ENCODE measurements around the gene RABGAP1. TPM values are rescaled to one million over a fixed set of nuclear protein-coding genes. Genes with fewer than 3 reads are reported as not detected.

RABGAP1 gene
- total RNA-seq, 1 donor from 2014 or later = 55.8 TPM

- H3K4me1 ChIP-seq (ENCODE audit: control insufficient read depth in 3 of 3, insufficient read depth in 3 of 3, low read length in 3 of 3) = no peaks in the 10 kb centered on the region
- H3K36me3 ChIP-seq (ENCODE audit: control insufficient read depth in 3 of 3, insufficient read depth in 3 of 3, low read length in 3 of 3) = peaks cover 34 to 58% (median 53%) of the 10 kb centered on the region in 3 donors
- no peaks in the 10 kb centered on the region for H3K27me3 ChIP-seq (ENCODE audit: control insufficient read depth in 3 of 3, insufficient read depth in 3 of 3, low read length in 3 of 3)
- no peak overlapping the region for H3K4me3 ChIP-seq (ENCODE audit: low read length in 3 of 3)
- no peak overlapping the region for H3K27ac ChIP-seq (ENCODE audit: low read depth, low read length)
- H3K9me3 ChIP-seq (ENCODE audit: control insufficient read depth in 3 of 3, low read length in 3 of 3) = no peaks in the 10 kb centered on the region
- no peak overlapping the region for H3K9ac ChIP-seq (ENCODE audit: low read depth in 1 of 3, low read length in 3 of 3)
These were observed 157.3 kb downstream of the RABGAP1 start for GRCh38 chr9:123098096-123098459.

- H3K27ac ChIP-seq (ENCODE audit: low read depth, low read length) = no peak overlapping the region
- H3K9me3 ChIP-seq (ENCODE audit: control insufficient read depth in 3 of 3, low read length in 3 of 3) = no peaks in the 10 kb centered on the region
- H3K27me3 ChIP-seq (ENCODE audit: control insufficient read depth in 3 of 3, insufficient read depth in 3 of 3, low read length in 3 of 3) = no peaks in the 10 kb centered on the region
- H3K36me3 ChIP-seq (ENCODE audit: control insufficient read depth in 3 of 3, insufficient read depth in 3 of 3, low read length in 3 of 3) = peaks cover 36 to 61% (median 49%) of the 10 kb centered on the region in 3 donors
- no peak overlapping the region for H3K9ac ChIP-seq (ENCODE audit: low read depth in 1 of 3, low read length in 3 of 3)
- no peaks in the 10 kb centered on the region for H3K4me1 ChIP-seq (ENCODE audit: control insufficient read depth in 3 of 3, insufficient read depth in 3 of 3, low read length in 3 of 3)
- H3K4me3 ChIP-seq (ENCODE audit: low read length in 3 of 3) = no peak overlapping the region
These were observed 158.2 kb downstream of the RABGAP1 start for GRCh38 chr9:123099042-123099441.

- Histone ChIP-seq H3K27me3 (ENCODE audit: control insufficient read depth in 3 of 3, insufficient read depth in 3 of 3, low read length in 3 of 3) (no peaks in the 10 kb centered on the region), H3K9ac (ENCODE audit: low read depth in 1 of 3, low read length in 3 of 3) (no peak overlapping the region), H3K4me3 (ENCODE audit: low read length in 3 of 3) (no peak overlapping the region), H3K36me3 (ENCODE audit: control insufficient read depth in 3 of 3, insufficient read depth in 3 of 3, low read length in 3 of 3) (peaks cover 39 to 64% (median 51%) of the 10 kb centered on the region in 3 donors), H3K9me3 (ENCODE audit: control insufficient read depth in 3 of 3, low read length in 3 of 3) (no peaks in the 10 kb centered on the region), H3K4me1 (ENCODE audit: control insufficient read depth in 3 of 3, insufficient read depth in 3 of 3, low read length in 3 of 3) (no peaks in the 10 kb centered on the region), H3K27ac (ENCODE audit: low read depth, low read length) (no peak overlapping the region)
These were observed 158.7 kb downstream of the RABGAP1 start for GRCh38 chr9:123099548-123099947.

DNA sequence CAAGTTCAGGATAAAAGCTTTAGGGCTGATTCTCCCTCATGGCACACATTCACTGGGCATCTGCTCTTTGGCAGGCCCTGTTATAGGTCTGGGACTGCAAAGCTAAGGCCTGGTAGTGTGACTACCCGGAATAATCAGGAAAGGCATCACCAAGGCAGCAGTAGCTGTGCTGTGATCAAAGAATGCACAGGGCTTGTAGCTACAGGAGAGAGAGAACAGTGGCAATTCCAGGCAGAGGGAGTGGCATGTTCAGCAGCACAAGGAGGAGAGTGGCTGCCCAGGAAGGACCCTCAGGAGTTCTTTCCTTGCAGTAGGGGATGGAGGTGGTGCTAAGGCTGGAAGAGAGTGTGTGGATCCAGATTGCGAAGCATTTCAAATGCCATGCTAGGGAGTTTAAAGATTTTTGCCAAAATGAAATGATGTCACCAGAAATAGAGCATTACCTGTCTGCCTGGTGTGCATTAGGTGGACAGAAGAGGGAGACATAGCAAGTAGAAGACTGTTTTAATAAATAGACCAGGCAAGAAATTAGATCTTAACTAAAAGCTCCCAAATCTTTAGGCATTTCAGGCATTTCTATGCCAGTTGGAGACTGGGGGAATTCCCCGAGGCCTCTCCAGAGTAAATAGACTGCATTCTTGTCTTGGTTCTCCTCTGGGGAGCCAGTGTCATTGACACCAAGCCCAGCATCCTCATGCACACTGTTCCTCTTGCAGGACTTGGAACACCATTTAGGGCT, 161.7 kb downstream of the RABGAP1 start:
- Histone ChIP-seq H3K27me3 (ENCODE audit: control insufficient read depth in 3 of 3, insufficient read depth in 3 of 3, low read length in 3 of 3) (no peaks in the 10 kb centered on the region), H3K9ac (ENCODE audit: low read depth in 1 of 3, low read length in 3 of 3) (no peak overlapping the region), H3K27ac (ENCODE audit: low read depth, low read length) (no peak overlapping the region), H3K4me1 (ENCODE audit: control insufficient read depth in 3 of 3, insufficient read depth in 3 of 3, low read length in 3 of 3) (no peaks in the 10 kb centered on the region), H3K9me3 (ENCODE audit: control insufficient read depth in 3 of 3, low read length in 3 of 3) (no peaks in the 10 kb centered on the region), H3K36me3 (ENCODE audit: control insufficient read depth in 3 of 3, insufficient read depth in 3 of 3, low read length in 3 of 3) (peaks cover 52 to 65% (median 62%) of the 10 kb centered on the region in 3 donors), H3K4me3 (ENCODE audit: low read length in 3 of 3) (no peak overlapping the region)

GRCh38 chr9:123104807-123105206, 164.0 kb downstream of the RABGAP1 start:
- peaks cover 40 to 60% (median 58%) of the 10 kb centered on the region in 3 donors for H3K36me3 ChIP-seq (ENCODE audit: control insufficient read depth in 3 of 3, insufficient read depth in 3 of 3, low read length in 3 of 3)
- no peaks in the 10 kb centered on the region for H3K4me1 ChIP-seq (ENCODE audit: control insufficient read depth in 3 of 3, insufficient read depth in 3 of 3, low read length in 3 of 3)
- H3K27ac ChIP-seq (ENCODE audit: low read depth, low read length) = no peak overlapping the region
- no peaks in the 10 kb centered on the region for H3K9me3 ChIP-seq (ENCODE audit: control insufficient read depth in 3 of 3, low read length in 3 of 3)
- no peaks in the 10 kb centered on the region for H3K27me3 ChIP-seq (ENCODE audit: control insufficient read depth in 3 of 3, insufficient read depth in 3 of 3, low read length in 3 of 3)
- no peak overlapping the region for H3K4me3 ChIP-seq (ENCODE audit: low read length in 3 of 3)
- no peak overlapping the region for H3K9ac ChIP-seq (ENCODE audit: low read depth in 1 of 3, low read length in 3 of 3)

DNA sequence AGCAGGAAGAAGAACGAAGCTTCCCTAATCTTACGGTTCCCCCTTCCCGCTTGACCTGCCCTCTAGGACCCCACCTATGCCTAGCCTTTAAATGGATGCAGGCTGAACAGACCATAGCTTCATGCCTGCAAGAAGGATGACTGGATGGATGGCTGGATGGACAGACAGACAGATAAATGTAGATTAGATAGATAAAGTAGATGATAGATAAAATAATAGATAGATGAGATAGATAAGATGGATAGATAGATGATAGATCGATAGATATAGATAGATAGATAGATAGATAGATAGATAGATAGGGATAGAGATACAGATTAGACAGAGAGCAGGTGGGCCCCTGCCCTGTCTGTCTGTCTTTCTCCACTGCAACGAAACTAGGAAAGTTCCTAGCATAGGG, 164.7 kb downstream of the RABGAP1 start:
- Histone ChIP-seq H3K27me3 (ENCODE audit: control insufficient read depth in 3 of 3, insufficient read depth in 3 of 3, low read length in 3 of 3) (no peaks in the 10 kb centered on the region), H3K4me1 (ENCODE audit: control insufficient read depth in 3 of 3, insufficient read depth in 3 of 3, low read length in 3 of 3) (no peaks in the 10 kb centered on the region), H3K9me3 (ENCODE audit: control insufficient read depth in 3 of 3, low read length in 3 of 3) (no peaks in the 10 kb centered on the region), H3K9ac (ENCODE audit: low read depth in 1 of 3, low read length in 3 of 3) (no peak overlapping the region), H3K36me3 (ENCODE audit: control insufficient read depth in 3 of 3, insufficient read depth in 3 of 3, low read length in 3 of 3) (peaks cover 43 to 63% (median 58%) of the 10 kb centered on the region in 3 donors), H3K27ac (ENCODE audit: low read depth, low read length) (no peak overlapping the region), H3K4me3 (ENCODE audit: low read length in 3 of 3) (no peak overlapping the region)

DNA sequence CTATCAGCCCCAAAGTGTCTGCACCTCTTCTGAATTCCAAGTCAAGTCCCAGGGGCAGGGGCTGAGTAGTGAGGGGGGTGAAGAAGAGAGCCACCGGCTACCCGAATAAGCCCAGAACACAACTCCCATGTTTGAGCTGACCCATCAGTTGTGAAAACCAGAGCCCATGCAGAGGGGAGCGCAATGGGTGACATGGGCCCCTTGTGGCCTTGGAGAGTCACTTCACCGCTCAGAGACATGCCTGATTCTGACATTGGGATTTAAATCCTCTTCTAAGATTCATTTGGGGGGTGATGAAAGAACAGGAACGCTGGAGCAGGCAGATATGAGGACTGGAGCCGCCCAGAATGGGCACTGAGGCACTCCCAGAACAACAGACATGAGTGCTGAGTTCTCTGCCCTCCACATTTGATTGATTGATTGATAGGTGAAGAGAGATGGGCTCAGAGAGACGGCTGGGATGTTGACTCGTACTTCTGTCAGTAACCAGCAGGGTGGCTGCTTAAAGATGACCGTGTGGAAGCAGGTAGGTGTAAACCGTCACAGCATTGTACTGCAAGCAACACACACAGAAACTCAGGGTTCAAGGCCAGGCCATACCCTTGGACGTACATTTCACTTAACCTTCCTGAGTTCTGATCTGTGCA, 166.9 kb downstream of the RABGAP1 start:
- Histone ChIP-seq H3K4me1 (ENCODE audit: control insufficient read depth in 3 of 3, insufficient read depth in 3 of 3, low read length in 3 of 3) (peaks cover 8 to 13% (median 12%) of the 10 kb centered on the region in 3 donors), H3K27ac (ENCODE audit: low read depth, low read length) (no peak overlapping the region), H3K27me3 (ENCODE audit: control insufficient read depth in 3 of 3, insufficient read depth in 3 of 3, low read length in 3 of 3) (no peaks in the 10 kb centered on the region), H3K4me3 (ENCODE audit: low read length in 3 of 3) (no peak overlapping the region), H3K36me3 (ENCODE audit: control insufficient read depth in 3 of 3, insufficient read depth in 3 of 3, low read length in 3 of 3) (peaks cover 32 to 48% (median 41%) of the 10 kb centered on the region in 3 donors), H3K9ac (ENCODE audit: low read depth in 1 of 3, low read length in 3 of 3) (no peak overlapping the region), H3K9me3 (ENCODE audit: control insufficient read depth in 3 of 3, low read length in 3 of 3) (no peaks in the 10 kb centered on the region)

- H3K9me3 ChIP-seq (ENCODE audit: control insufficient read depth in 3 of 3, low read length in 3 of 3) = no peaks in the 10 kb centered on the region
- peaks cover 27 to 43% (median 35%) of the 10 kb centered on the region in 3 donors for H3K36me3 ChIP-seq (ENCODE audit: control insufficient read depth in 3 of 3, insufficient read depth in 3 of 3, low read length in 3 of 3)
- H3K4me3 ChIP-seq (ENCODE audit: low read length in 3 of 3) = no peak overlapping the region
These were observed 168.2 kb downstream of the RABGAP1 start for GRCh38 chr9:123108976-123109375.

DNA sequence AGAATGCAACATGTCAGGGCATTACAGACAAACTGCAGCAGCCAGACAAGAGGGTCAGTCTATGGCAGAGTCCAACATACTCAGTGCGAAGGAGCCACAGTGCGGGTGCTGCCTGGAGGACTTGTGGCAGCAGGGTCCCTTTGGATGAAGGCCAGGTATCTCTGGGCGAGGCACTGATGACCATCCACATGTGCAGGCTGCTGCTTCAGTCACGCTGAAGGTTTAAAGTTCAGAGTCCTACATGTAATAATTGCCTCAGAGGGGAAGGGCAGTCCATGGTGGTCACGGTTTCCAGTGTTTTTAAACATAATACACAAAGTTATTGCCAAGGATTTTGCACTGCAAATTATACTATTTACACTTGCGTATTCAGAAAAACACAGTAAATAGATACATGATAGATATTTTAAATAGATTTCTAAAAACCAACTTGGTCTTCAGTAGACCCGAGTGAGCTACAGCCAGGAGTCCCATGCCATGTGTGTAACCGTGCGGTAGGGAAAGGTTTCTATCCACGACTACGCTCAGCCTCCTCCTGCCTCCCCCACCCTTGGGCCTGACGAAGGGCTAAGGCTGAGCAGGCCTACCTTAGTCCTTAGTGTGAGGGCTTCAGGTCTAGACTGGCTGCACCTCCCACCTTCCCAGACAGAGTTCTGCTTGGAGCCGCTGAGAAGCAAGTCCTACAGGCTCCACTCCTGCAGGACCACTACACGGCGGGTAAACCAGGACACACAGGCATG, 168.9 kb downstream of the RABGAP1 start:
- no peak overlapping the region for H3K9ac ChIP-seq (ENCODE audit: low read depth in 1 of 3, low read length in 3 of 3)
- H3K4me3 ChIP-seq (ENCODE audit: low read length in 3 of 3) = no peak overlapping the region
- peaks cover 26 to 40% (median 29%) of the 10 kb centered on the region in 3 donors for H3K36me3 ChIP-seq (ENCODE audit: control insufficient read depth in 3 of 3, insufficient read depth in 3 of 3, low read length in 3 of 3)
- H3K4me1 ChIP-seq (ENCODE audit: control insufficient read depth in 3 of 3, insufficient read depth in 3 of 3, low read length in 3 of 3) = peaks cover 8 to 13% (median 12%) of the 10 kb centered on the region in 3 donors
- no peak overlapping the region for H3K27ac ChIP-seq (ENCODE audit: low read depth, low read length)
- H3K27me3 ChIP-seq (ENCODE audit: control insufficient read depth in 3 of 3, insufficient read depth in 3 of 3, low read length in 3 of 3) = no peaks in the 10 kb centered on the region
- H3K9me3 ChIP-seq (ENCODE audit: control insufficient read depth in 3 of 3, low read length in 3 of 3) = no peaks in the 10 kb centered on the region

More at GRCh38 chr9:123108976-123109375, 168.2 kb downstream of the RABGAP1 start:
- Histone ChIP-seq H3K4me1 (ENCODE audit: control insufficient read depth in 3 of 3, insufficient read depth in 3 of 3, low read length in 3 of 3) (peaks cover 8 to 13% (median 12%) of the 10 kb centered on the region in 3 donors), H3K9ac (ENCODE audit: low read depth in 1 of 3, low read length in 3 of 3) (no peak overlapping the region), H3K27ac (ENCODE audit: low read depth, low read length) (no peak overlapping the region), H3K27me3 (ENCODE audit: control insufficient read depth in 3 of 3, insufficient read depth in 3 of 3, low read length in 3 of 3) (no peaks in the 10 kb centered on the region)
